Measurements from ENCODE around the gene FAM107A. TPM values are rescaled to one million over a fixed set of nuclear protein-coding genes. Genes with fewer than 3 reads are reported as not detected.
A peak's percentile ranks its signal among the peaks of the same experiment; 100 is the strongest.
"Not testable (repeated sequence)": the region's sequence is repeated elsewhere in the genome, so short reads cannot be mapped to it uniquely, and the experiment has no call there.

The FAM107A gene
- total RNA-seq, 6 experiments from 2014 or later, result 0.33 to 3.6 (median 1.6) TPM

DNA sequence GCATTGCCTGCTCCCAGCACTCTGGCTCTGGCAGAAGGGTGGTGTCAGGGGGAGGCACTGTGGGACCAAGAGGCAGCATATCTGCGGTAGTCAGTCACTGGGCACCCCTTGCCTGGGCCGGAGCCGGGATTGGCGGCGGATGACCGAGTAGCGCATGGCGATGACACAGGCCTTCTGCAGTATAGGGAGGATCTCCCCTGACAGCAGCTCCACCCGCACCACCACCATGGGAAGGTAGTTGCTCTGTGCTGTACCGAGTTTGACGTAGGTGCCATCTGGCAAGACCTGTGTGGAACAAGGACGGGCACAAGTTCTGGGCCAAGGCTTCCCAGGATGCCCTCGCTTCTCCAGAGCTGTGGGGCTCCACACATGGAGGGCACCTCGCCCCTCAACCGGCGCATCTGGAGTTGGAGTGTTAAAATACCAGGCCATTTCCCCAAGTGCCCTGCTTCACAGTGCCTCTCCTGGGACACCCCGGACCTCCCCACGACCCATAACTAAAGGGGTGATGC is 46.8 kb downstream of the FAM107A start:
- no peaks in the 10 kb centered on the region for H3K9me3 ChIP-seq
- WGBS (ENCODE audit: insufficient coverage, low coverage, low lambda C conversion rate, missing lambda C conversion rate), result 63% methylated on average over 8 of the region's 18 CpGs
- no peak for ATAC-seq
- intact Hi-C loops (cut with DNase I), result loop anchor here (5.0 to 10.0 kb wide), 2 partner anchors 38 to 216 kb away; partner anchors contain the start of gene KCTD6 (in 1 of the 2)
- no peaks in the 10 kb centered on the region for H3K27me3 ChIP-seq
- H3K4me1 ChIP-seq, result peaks cover 0 to 98% (median 51%) of the 10 kb centered on the region in 4 donors
- no peak for DNase-seq
- H3K4me3 ChIP-seq, result no peak overlapping the region
- peak overlapping the region in 2 of 3 donors; percentile 26 to 53 for H3K27ac ChIP-seq
- peaks cover 0 to 82% (median 34%) of the 10 kb centered on the region in 4 donors for H3K36me3 ChIP-seq
- TF ChIP-seq POLR2A (IDR thresholded peaks at IDR 0.05), result no peak
- TF ChIP-seq, protein P1, sequence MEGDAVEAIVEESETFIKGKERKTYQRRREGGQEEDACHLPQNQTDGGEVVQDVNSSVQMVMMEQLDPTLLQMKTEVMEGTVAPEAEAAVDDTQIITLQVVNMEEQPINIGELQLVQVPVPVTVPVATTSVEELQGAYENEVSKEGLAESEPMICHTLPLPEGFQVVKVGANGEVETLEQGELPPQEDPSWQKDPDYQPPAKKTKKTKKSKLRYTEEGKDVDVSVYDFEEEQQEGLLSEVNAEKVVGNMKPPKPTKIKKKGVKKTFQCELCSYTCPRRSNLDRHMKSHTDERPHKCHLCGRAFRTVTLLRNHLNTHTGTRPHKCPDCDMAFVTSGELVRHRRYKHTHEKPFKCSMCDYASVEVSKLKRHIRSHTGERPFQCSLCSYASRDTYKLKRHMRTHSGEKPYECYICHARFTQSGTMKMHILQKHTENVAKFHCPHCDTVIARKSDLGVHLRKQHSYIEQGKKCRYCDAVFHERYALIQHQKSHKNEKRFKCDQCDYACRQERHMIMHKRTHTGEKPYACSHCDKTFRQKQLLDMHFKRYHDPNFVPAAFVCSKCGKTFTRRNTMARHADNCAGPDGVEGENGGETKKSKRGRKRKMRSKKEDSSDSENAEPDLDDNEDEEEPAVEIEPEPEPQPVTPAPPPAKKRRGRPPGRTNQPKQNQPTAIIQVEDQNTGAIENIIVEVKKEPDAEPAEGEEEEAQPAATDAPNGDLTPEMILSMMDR (IDR thresholded peaks at IDR 0.05), result no peak

DNA sequence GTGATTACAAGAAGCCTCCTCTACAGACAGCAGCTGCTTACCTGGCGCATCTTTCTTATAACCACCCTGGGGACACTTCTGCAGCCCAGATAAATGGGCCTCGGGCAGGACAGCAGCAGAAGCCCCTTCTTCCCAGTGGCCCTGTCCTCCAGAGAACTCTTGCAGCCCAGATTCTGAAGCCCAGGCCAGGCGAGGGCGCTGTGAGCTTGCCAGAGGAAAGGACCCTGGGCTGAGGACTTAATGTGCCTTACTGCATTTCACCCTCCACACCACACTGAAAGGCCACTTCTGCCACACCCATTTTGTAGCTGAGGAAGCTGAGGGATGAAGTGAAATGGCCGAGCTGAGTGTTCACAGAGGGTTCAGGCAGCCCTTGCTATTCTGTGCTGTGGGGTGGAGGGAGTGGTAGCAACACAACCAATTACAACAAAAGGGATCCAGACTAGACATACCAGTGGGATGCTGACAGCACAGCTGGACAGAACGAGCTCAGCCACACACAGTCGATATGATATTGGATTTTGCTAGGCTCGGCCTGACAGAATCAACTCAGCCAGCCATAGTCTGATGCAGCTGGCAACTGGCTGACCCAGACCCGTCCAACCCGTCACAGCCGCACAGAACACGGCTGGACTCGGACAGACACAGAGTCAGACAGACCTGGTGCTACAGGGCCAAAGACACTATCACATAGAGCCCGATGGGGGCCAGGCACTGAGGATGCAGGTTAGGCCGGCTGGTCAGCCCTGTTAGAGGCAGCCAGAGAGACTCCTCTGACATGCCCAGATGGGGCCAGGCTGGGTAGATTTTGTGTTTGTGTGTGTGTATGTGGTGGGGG is 47.5 kb downstream of the FAM107A start:
- TF ChIP-seq, protein P1 (IDR thresholded peaks at IDR 0.05), result peak in 3 of 4 donors; percentile 10 to 31 (median 23)
- TF ChIP-seq POLR2A (IDR thresholded peaks at IDR 0.05), result no peak
- ATAC-seq (no peak), DNase-seq (no peak)
- Histone ChIP-seq H3K9me3 (no peaks in the 10 kb centered on the region), H3K36me3 (peaks cover 0 to 79% (median 34%) of the 10 kb centered on the region in 4 donors), H3K27ac (peak overlapping the region in 2 of 3 donors; percentile 49 to 53), H3K4me1 (peaks cover 0 to 98% (median 51%) of the 10 kb centered on the region in 4 donors), H3K27me3 (no peaks in the 10 kb centered on the region), H3K4me3 (no peak overlapping the region)
- 35% methylated on average over 4 of the region's 15 CpGs for WGBS (ENCODE audit: insufficient coverage, low coverage, low lambda C conversion rate, missing lambda C conversion rate)
- intact Hi-C loops (cut with DNase I), result loop anchor here (5.0 to 10.0 kb wide), 2 partner anchors 37 to 215 kb away; partner anchors contain the start of gene KCTD6 (in 2 of the 2)

DNA sequence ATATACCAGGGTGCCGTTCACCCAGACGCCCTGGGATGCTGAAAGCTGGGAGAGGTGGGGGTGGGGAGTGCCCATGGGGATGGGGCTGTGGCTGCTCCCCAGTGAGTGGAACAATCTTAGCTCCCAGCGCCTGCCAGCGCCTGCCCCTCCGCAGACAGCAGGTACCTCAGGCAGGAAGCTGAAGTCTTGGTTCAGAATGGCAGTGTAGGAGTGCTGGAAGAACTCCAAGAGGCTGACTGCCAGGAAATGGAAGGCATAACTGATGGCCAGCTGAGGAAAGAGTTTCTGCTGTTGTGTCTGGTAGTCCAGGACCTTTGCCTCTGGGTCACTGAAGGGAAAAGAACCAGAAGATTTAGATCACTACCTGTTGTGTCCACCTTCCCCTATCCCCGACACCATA is 48.6 kb downstream of the FAM107A start:
- Histone ChIP-seq H3K27me3 (no peaks in the 10 kb centered on the region), H3K4me1 (peaks cover 0 to 98% (median 51%) of the 10 kb centered on the region in 4 donors), H3K9me3 (no peaks in the 10 kb centered on the region), H3K36me3 (peaks cover 0 to 76% (median 33%) of the 10 kb centered on the region in 4 donors), H3K27ac (peak overlapping the region in 2 of 3 donors; percentile 49 to 95), H3K4me3 (no peak overlapping the region)
- DNase-seq (peak in 2 of 3 donors; percentile 63 to 88), ATAC-seq (peak; percentile 34 to 53 (median 39))
- intact Hi-C loops (cut with DNase I), result loop anchor here in 1 of 2 donors (5.0 kb wide), 1 partner anchor 36 kb away; the partner anchor contains the start of gene KCTD6
- WGBS (ENCODE audit: insufficient coverage, low coverage, low lambda C conversion rate, missing lambda C conversion rate), result 40% methylated on average over 2 of the region's 6 CpGs
- no peak for TF ChIP-seq POLR2A (IDR thresholded peaks at IDR 0.05)
- TF ChIP-seq, protein P1 (IDR thresholded peaks at IDR 0.05), result no peak

DNA sequence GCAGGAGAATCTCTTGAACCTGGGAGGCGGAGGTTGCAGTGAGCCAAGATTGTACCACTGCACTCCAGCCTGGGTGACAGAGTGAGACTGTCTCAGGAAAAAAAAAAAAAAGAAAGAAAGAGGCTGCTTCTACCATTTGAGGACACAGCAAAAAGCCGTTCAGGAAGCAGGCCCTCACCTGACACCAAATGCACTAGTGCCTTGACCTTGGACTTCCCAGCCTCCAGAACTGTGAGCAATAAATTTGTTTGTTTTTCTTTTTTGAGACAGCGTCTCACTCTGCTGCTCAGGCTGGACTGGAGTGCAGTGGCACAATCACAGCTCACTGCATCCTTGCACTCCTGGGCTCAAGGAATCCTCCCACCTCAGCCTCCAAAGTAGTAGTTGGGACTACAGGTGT is 49.8 kb downstream of the FAM107A start:
- intact Hi-C loops (cut with DNase I), result loop anchor here in 1 of 2 donors (5.0 kb wide), 1 partner anchor 35 kb away; the partner anchor contains the start of gene KCTD6
- H3K27me3 ChIP-seq, ATAC-seq, H3K4me3 ChIP-seq, DNase-seq, H3K9me3 ChIP-seq: not testable (repeated sequence)
- H3K36me3 ChIP-seq, result peaks cover 0 to 74% (median 30%) of the 10 kb centered on the region in 4 donors
- H3K27ac ChIP-seq, result peak overlapping the region in 2 of 3 donors; percentile 30 to 95
- H3K4me1 ChIP-seq, result peaks cover 0 to 96% (median 49%) of the 10 kb centered on the region in 4 donors
- WGBS (ENCODE audit: insufficient coverage, low coverage, low lambda C conversion rate, missing lambda C conversion rate), result 56% methylated on average over 3 of the region's 3 CpGs
